Suprapubic skin (tissue), 4 donors: ENCODE measurements around the gene DOK6. TPM values are rescaled to one million over a fixed set of nuclear protein-coding genes. Genes with fewer than 3 reads are reported as not detected.

Source experiments
- DNase-seq, 2 donors: peaks; one replicate each; pipeline ENCODE4 v3.0.0-alpha.2; 2019; ENCODE audit warnings: low spot score in 2 of 2
- H3K27ac ChIP-seq: fragments of 200-600 bp; sonication (generic); one replicate; pipeline ENCODE4 v1.5.1; 2019
- H3K27me3 ChIP-seq: fragments of 200-600 bp; sonication (generic); one replicate; pipeline ENCODE4 v1.5.1; 2019
- H3K36me3 ChIP-seq: fragments of 200-600 bp; sonication (generic); one replicate; pipeline ENCODE4 v1.5.1; 2019
- H3K4me1 ChIP-seq: fragments of 200-600 bp; sonication (generic); one replicate; pipeline ENCODE4 v1.5.1; 2019
- H3K4me3 ChIP-seq: fragments of 200-600 bp; sonication (generic); one replicate; pipeline ENCODE4 v1.5.1; 2019; ENCODE audit warnings: mild to moderate bottlenecking
- H3K9me3 ChIP-seq: fragments of 200-600 bp; sonication (generic); one replicate; pipeline ENCODE4 v1.5.1; 2019
- EP300 ChIP-seq: sonication (generic); formaldehyde crosslinking; IDR thresholded peaks from one replicate; pipeline ENCODE4 v1.6.1; 2017; ENCODE audit warnings: antibody characterized with exemption
- POLR2A ChIP-seq, 2 donors: fragments of 450-650 bp; IDR thresholded peaks; one replicate each; pipeline ENCODE4 v1.6.1; 2017; ENCODE audit warnings: antibody characterized with exemption in 2 of 2, mild to moderate bottlenecking in 2 of 2, moderate library complexity in 2 of 2
- POLR2AphosphoS5 ChIP-seq, 3 donors: sonication (generic); formaldehyde crosslinking; IDR thresholded peaks; one replicate each; pipeline ENCODE4 v1.6.1; 2017; ENCODE audit warnings: antibody characterized with exemption in 3 of 3
- WGBS: methylation state at CpG from one replicate; pipeline ENCODE4 v1.1.5; 2018; 5-methylcytosine and 5-hydroxymethylcytosine counted together
- total RNA-seq, 4 donors: library from RNA; depleted of rRNA; stranded (reverse); fragments of >200 nt; gene quantifications; one replicate each; pipeline ENCODE4 v1.1.0, GENCODE V29; 2016
- TF ChIP-seq, protein P1 (sequence below), 2 donors: fragments of 200-600 bp in 1 of 2; fragments of 450-650 bp in 1 of 2; sonication (generic) in 1 of 2; IDR thresholded peaks; one replicate each; pipeline ENCODE4 v1.5.1; 2016 to 2019; ENCODE audit warnings: antibody characterized with exemption in 2 of 2, mild to moderate bottlenecking in 1 of 2, moderate library complexity in 1 of 2

The DOK6 gene
- total RNA-seq, 4 donors from 2014 or later, result 0.21 to 0.80 (median 0.42) TPM; not detected in 1

DNA sequence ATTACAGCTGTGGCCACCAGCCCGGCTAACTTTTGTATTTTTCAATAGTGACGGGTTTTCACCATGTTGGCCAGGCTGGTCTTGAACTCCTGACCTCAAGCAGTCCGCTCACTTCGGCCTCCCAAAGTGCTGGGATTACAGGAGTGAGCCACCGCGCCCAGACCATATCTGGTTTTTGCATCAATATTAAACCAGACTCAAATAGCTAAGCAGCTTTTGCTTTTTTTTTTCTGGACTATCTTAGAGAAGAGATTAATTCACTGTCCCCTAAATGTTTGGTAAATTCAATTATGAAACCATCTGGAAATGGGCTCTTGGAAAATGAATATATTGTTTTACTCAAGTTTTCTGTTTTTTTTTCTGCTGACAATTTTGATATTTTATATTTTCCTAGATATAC is 183.7 kb downstream of the DOK6 start:
- no peaks in the 10 kb centered on the region for H3K36me3 ChIP-seq
- H3K4me1 ChIP-seq, result no peaks in the 10 kb centered on the region
- TF ChIP-seq, protein P1, sequence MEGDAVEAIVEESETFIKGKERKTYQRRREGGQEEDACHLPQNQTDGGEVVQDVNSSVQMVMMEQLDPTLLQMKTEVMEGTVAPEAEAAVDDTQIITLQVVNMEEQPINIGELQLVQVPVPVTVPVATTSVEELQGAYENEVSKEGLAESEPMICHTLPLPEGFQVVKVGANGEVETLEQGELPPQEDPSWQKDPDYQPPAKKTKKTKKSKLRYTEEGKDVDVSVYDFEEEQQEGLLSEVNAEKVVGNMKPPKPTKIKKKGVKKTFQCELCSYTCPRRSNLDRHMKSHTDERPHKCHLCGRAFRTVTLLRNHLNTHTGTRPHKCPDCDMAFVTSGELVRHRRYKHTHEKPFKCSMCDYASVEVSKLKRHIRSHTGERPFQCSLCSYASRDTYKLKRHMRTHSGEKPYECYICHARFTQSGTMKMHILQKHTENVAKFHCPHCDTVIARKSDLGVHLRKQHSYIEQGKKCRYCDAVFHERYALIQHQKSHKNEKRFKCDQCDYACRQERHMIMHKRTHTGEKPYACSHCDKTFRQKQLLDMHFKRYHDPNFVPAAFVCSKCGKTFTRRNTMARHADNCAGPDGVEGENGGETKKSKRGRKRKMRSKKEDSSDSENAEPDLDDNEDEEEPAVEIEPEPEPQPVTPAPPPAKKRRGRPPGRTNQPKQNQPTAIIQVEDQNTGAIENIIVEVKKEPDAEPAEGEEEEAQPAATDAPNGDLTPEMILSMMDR (IDR thresholded peaks at IDR 0.05), result no peak
- TF ChIP-seq POLR2A (IDR thresholded peaks at IDR 0.05) (no peak), POLR2AphosphoS5 (IDR thresholded peaks at IDR 0.05) (no peak), EP300 (no peak)
- no peak overlapping the region for H3K27ac ChIP-seq
- 89% methylated on average over 6 of the region's 6 CpGs for WGBS
- no peaks in the 10 kb centered on the region for H3K9me3 ChIP-seq
- no peak overlapping the region for H3K4me3 ChIP-seq
- DNase-seq, result no peak
- no peaks in the 10 kb centered on the region for H3K27me3 ChIP-seq

DNA sequence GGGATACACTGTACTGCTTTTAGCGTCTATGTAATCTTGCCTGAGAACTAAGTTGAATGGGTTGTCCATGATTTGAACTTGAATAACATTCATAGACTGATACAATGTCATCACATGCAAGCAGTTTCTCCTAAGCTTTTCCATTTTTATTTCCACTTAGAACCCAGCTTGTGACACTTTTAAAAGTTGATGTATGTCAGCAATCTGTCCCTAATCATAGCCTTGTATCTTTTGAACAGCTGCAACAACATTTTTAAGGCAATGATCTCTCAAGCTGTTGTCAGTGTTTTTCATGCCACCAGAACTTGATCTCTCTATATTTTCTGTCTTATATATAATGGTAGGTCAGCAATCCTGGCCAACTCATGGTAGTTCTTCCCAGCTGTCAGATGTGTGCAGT is 185.0 kb downstream of the DOK6 start:
- H3K4me1 ChIP-seq, result no peaks in the 10 kb centered on the region
- H3K27ac ChIP-seq, result no peak overlapping the region
- H3K4me3 ChIP-seq, result no peak overlapping the region
- TF ChIP-seq, protein P1 (IDR thresholded peaks at IDR 0.05), result no peak
- TF ChIP-seq EP300 (no peak), POLR2A (IDR thresholded peaks at IDR 0.05) (no peak), POLR2AphosphoS5 (IDR thresholded peaks at IDR 0.05) (no peak)
- no peaks in the 10 kb centered on the region for H3K9me3 ChIP-seq
- no peaks in the 10 kb centered on the region for H3K27me3 ChIP-seq
- 63% methylated on average over 1 of the region's 1 CpG for WGBS
- no peak for DNase-seq
- H3K36me3 ChIP-seq, result no peaks in the 10 kb centered on the region

- TF ChIP-seq, protein P1 (IDR thresholded peaks at IDR 0.05), result no peak
- no peak for TF ChIP-seq EP300
- no peak for TF ChIP-seq POLR2A (IDR thresholded peaks at IDR 0.05)
- no peak for TF ChIP-seq POLR2AphosphoS5 (IDR thresholded peaks at IDR 0.05)
- Histone ChIP-seq H3K4me3 (no peak overlapping the region), H3K27me3 (no peaks in the 10 kb centered on the region), H3K27ac (no peak overlapping the region), H3K4me1 (no peaks in the 10 kb centered on the region), H3K36me3 (no peaks in the 10 kb centered on the region), H3K9me3 (no peaks in the 10 kb centered on the region)
- no peak for DNase-seq
- WGBS, result 36% methylated on average over 7 of the region's 7 CpGs
Measured at GRCh38 chr18:69586537-69586936, 185.8 kb downstream of the DOK6 start.

- TF ChIP-seq POLR2A (IDR thresholded peaks at IDR 0.05), result no peak
- Histone ChIP-seq H3K27ac (no peak overlapping the region), H3K4me3 (no peak overlapping the region), H3K36me3 (no peaks in the 10 kb centered on the region), H3K9me3 (no peaks in the 10 kb centered on the region), H3K27me3 (no peaks in the 10 kb centered on the region), H3K4me1 (no peaks in the 10 kb centered on the region)
- no peak for DNase-seq
- WGBS, result 92% methylated on average over 3 of the region's 3 CpGs
Measured at GRCh38 chr18:69588301-69588700, 187.6 kb downstream of the DOK6 start.

DNA sequence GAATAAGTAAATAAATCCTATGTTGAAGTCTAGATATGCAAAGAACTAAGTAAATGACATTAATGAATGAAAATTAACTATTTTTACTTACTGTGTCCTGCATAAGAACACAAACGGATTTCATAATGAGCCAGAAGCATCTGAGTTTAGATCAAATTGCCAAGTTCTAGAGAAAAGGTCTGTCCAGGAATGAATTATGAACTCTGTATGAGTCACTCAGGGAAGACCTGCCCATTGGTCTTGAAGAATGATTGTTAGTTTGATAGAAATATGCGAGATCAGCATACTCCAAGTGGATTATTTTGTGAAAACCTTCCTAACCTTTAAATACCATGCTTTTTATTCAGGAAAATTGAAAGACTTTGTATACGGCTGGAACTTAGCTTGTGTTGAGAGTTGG is 189.5 kb downstream of the DOK6 start:
- H3K27me3 ChIP-seq, result no peaks in the 10 kb centered on the region
- H3K4me3 ChIP-seq, result no peak overlapping the region
- no peaks in the 10 kb centered on the region for H3K9me3 ChIP-seq
- 68% methylated on average over 3 of the region's 3 CpGs for WGBS
- no peaks in the 10 kb centered on the region for H3K36me3 ChIP-seq
- TF ChIP-seq, protein P1 (IDR thresholded peaks at IDR 0.05), result no peak
- no peak for TF ChIP-seq POLR2A (IDR thresholded peaks at IDR 0.05)
- TF ChIP-seq EP300, result no peak
- no peak for TF ChIP-seq POLR2AphosphoS5 (IDR thresholded peaks at IDR 0.05)
- H3K4me1 ChIP-seq, result no peaks in the 10 kb centered on the region
- DNase-seq, result no peak
- no peak overlapping the region for H3K27ac ChIP-seq

DNA sequence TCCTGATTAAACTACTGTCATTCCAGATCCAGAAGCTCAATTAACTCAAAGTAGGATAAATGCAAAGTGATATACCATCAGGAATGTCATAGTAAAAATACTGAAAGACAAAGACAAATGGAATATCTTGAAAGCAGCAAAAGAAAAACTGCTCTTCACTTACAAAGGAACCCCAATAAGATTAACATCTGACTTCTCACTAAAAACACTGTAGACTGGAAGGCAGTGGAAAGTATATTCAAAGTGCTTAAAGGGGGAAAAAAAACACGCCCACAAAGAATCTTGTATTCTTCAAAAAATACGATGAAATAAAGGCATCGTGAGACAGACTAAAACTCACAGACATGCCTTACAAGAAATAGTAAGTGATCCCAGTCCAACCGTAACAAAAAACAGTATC is 195.7 kb downstream of the DOK6 start:
- no peak overlapping the region for H3K4me3 ChIP-seq
- no peak for DNase-seq
- no peaks in the 10 kb centered on the region for H3K4me1 ChIP-seq
- no peaks in the 10 kb centered on the region for H3K9me3 ChIP-seq
- TF ChIP-seq, protein P1 (IDR thresholded peaks at IDR 0.05), result no peak
- TF ChIP-seq EP300 (no peak), POLR2AphosphoS5 (IDR thresholded peaks at IDR 0.05) (no peak), POLR2A (IDR thresholded peaks at IDR 0.05) (no peak)
- H3K27me3 ChIP-seq, result no peaks in the 10 kb centered on the region
- no peaks in the 10 kb centered on the region for H3K36me3 ChIP-seq
- H3K27ac ChIP-seq, result no peak overlapping the region
- WGBS, result 97% methylated on average over 4 of the region's 4 CpGs
